Kidney epithelial cell (primary cell): Measurements from ENCODE around the gene ITPKC. TPM values are rescaled to one million over a fixed set of nuclear protein-coding genes. Genes with fewer than 3 reads are reported as not detected.

Experiments used
- DNase-seq: peaks from one replicate; pipeline ENCODE4 v3.0.0-alpha.2; 2010; ENCODE audit warnings: low read depth
- H3K27me3 ChIP-seq: 2 replicates; pipeline ENCODE4 v1.6.0; 2011; ENCODE audit warnings: low read length; ENCODE audit not compliant: control insufficient read depth, insufficient read depth
- H3K36me3 ChIP-seq: 2 replicates; pipeline ENCODE4 v1.5.1; 2011; ENCODE audit warnings: low read length; ENCODE audit not compliant: control insufficient read depth, insufficient read depth
- H3K4me3 ChIP-seq: 2 replicates; pipeline ENCODE4 v1.5.1; 2011; ENCODE audit warnings: low read depth, mild to moderate bottlenecking, control low read depth, low read length
- CTCF ChIP-seq: IDR thresholded peaks from 2 replicates; pipeline ENCODE4 v1.5.1; 2011; ENCODE audit warnings: mild to moderate bottlenecking, moderate library complexity, low read length, control low read depth, inconsistent platforms; ENCODE audit not compliant: insufficient read depth, poor library complexity, severe bottlenecking
- total RNA-seq: library from RNA; depleted of rRNA; stranded (reverse); fragments of >200 nt; gene quantifications from 2 replicates; pipeline ENCODE4 v1.2.3, GENCODE V29; 2015

Gene ITPKC
- total RNA-seq, 1 donor from 2014 or later: 25.8 TPM

DNA sequence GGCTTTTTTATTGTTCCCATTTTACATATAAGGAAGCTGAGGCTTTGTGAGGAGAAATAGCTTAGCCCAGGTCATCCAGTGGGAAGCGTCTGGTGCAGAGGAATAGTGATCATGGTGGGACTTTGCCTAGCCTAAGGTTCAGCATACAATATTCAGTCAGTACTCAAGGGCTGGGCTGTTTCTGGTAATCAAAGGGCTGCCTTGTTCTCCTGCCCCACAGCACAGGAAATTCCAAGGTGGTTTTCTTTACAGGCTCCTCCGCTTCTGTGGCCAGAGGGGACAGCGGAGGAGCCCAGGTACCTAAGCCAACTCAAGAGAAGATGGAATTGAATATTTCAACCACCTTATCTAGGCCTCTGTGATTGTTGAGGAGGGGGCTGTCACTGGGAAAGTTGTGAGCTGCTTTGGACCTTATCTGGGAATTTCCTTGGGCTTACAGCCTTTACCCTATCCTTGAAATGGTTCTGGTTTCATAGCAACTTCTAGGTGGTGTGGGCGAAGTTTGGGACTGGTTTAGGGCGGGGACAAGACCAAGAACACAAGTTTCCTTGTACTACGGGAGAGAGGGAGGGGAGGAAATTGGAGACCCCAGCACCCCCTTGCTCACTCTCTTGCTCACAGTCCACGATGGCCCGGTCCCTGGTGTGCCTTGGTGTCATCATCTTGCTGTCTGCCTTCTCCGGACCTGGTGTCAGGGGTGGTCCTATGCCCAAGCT, 58.2 kb downstream of the ITPKC start, which contains the start of gene MIA:
TSS of gene MIA (plus strand) at position 606 of the 716 bp plus-strand sequence. CDS start at position 628, 22 bp downstream.
- no peak for TF ChIP-seq CTCF
- no peaks in the 10 kb centered on the region for H3K36me3 ChIP-seq
- H3K4me3 ChIP-seq: no peak within 1 kb of the TSS
- no peaks in the 10 kb centered on the region for H3K27me3 ChIP-seq
- no peak for DNase-seq

DNA sequence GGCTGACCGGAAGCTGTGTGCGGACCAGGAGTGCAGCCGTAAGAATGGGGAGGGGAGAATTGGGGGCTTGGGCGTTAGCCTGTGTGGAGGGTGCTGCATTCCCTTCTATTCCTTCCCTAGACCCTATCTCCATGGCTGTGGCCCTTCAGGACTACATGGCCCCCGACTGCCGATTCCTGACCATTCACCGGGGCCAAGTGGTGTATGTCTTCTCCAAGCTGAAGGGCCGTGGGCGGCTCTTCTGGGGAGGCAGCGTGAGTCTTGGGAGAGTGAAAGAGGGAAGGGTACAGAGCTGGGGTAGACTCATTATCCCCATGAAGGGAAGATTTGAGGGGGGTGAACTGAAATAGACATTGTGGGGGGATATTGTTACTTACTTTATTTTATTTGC, 58.7 kb downstream of the ITPKC start:
- Histone ChIP-seq H3K27me3 (no peaks in the 10 kb centered on the region), H3K36me3 (no peaks in the 10 kb centered on the region), H3K4me3 (no peak overlapping the region)
- no peak for DNase-seq
- TF ChIP-seq CTCF: no peak

DNA sequence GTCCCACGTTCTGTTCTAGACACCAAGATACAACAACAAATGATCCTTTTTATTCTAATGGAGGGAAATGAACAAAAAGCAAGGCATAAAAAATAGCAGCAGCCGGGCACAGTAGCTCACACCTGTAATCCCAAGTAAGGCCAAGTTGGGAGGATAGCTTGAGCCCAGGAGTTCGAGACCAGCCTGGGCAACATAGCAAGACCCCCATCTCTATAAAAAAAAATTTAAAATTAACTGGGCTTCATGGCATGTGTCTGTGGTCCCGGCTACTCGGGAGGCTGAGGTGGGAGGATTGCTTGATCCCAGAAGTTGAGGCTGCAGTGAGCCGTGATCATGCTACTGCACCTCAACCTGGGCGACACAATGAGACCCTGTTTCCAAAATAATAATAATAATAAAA, 59.5 kb downstream of the ITPKC start:
- Histone ChIP-seq H3K4me3 (no peak overlapping the region), H3K27me3 (no peaks in the 10 kb centered on the region), H3K36me3 (no peaks in the 10 kb centered on the region)
- TF ChIP-seq CTCF: no peak
- no peak for DNase-seq

GRCh38 chr19:40776932-40777644, 60.2 kb downstream of the ITPKC start:
- Histone ChIP-seq H3K4me3 (peak overlapping the region; percentile 49), H3K36me3 (no peaks in the 10 kb centered on the region), H3K27me3 (no peaks in the 10 kb centered on the region)
- peak; percentile 79 for DNase-seq
- no peak for TF ChIP-seq CTCF

DNA sequence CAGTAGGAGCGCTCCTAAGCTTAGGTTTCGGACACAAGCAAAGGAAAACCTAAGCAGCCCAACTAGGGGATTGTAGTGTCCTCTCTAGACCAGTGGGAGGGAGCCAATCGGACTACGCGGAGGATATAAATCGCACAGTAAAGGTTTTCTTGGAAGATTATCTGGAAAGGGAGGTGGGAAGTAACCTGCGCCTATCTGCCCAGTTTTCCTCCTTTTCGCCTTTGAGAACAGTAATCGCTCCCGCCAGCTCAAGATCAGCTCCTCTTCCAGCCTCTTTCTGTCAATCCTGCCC, 60.7 kb downstream of the ITPKC start:
- Histone ChIP-seq H3K4me3 (peak overlapping the region; percentile 49), H3K27me3 (no peaks in the 10 kb centered on the region), H3K36me3 (no peaks in the 10 kb centered on the region)
- no peak for TF ChIP-seq CTCF
- no peak for DNase-seq
